Measurements from ENCODE around the gene ACBD6.

GRCh38 chr1:180358649-180359048, 143.7 kb downstream of the ACBD6 start:
- TF ChIP-seq, protein P1, sequence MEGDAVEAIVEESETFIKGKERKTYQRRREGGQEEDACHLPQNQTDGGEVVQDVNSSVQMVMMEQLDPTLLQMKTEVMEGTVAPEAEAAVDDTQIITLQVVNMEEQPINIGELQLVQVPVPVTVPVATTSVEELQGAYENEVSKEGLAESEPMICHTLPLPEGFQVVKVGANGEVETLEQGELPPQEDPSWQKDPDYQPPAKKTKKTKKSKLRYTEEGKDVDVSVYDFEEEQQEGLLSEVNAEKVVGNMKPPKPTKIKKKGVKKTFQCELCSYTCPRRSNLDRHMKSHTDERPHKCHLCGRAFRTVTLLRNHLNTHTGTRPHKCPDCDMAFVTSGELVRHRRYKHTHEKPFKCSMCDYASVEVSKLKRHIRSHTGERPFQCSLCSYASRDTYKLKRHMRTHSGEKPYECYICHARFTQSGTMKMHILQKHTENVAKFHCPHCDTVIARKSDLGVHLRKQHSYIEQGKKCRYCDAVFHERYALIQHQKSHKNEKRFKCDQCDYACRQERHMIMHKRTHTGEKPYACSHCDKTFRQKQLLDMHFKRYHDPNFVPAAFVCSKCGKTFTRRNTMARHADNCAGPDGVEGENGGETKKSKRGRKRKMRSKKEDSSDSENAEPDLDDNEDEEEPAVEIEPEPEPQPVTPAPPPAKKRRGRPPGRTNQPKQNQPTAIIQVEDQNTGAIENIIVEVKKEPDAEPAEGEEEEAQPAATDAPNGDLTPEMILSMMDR (conservative IDR thresholded peaks at IDR 0.05; ENCODE audit: low read depth, low read length) = no peak
- no peak for TF ChIP-seq POLR2A (IDR thresholded peaks at IDR 0.05; ENCODE audit: low read depth, low read length)
- TF ChIP-seq BHLHE40 (IDR thresholded peaks at IDR 0.05; ENCODE audit: low read depth, low read length) = no peak
- TF ChIP-seq CEBPB (IDR thresholded peaks at IDR 0.05; ENCODE audit: low read depth, low read length) = no peak
- TF ChIP-seq MXI1 (IDR thresholded peaks at IDR 0.05; ENCODE audit: borderline replicate concordance, low read depth, low read length) = no peak
- no peak for TF ChIP-seq RAD21 (IDR thresholded peaks at IDR 0.05; ENCODE audit: low read length)
- no peak for TF ChIP-seq SMC3 (IDR thresholded peaks at IDR 0.05; ENCODE audit: low read depth, low read length)
- no peak for TF ChIP-seq MAFK (IDR thresholded peaks at IDR 0.05; ENCODE audit: low read depth, low read length)
- TF ChIP-seq NFE2L2 (IDR thresholded peaks at IDR 0.05; ENCODE audit: low read depth, low read length) = no peak
- TF ChIP-seq, protein P2, sequence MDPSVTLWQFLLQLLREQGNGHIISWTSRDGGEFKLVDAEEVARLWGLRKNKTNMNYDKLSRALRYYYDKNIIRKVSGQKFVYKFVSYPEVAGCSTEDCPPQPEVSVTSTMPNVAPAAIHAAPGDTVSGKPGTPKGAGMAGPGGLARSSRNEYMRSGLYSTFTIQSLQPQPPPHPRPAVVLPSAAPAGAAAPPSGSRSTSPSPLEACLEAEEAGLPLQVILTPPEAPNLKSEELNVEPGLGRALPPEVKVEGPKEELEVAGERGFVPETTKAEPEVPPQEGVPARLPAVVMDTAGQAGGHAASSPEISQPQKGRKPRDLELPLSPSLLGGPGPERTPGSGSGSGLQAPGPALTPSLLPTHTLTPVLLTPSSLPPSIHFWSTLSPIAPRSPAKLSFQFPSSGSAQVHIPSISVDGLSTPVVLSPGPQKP (IDR thresholded peaks at IDR 0.05; ENCODE audit: borderline replicate concordance, low read depth, low read length) = no peak
- no peak for TF ChIP-seq RFX5 (IDR thresholded peaks at IDR 0.05; ENCODE audit: low read depth, low read length)
- no peak for TF ChIP-seq RCOR1 (IDR thresholded peaks at IDR 0.05; ENCODE audit: insufficient replicate concordance, low read length)
